Lower leg skin (tissue), 3 donors: ENCODE data around the gene SESTD1.

ENCODE experiments used
- CTCF ChIP-seq, 3 donors: fragments of 450-650 bp; IDR thresholded peaks; one replicate each; pipeline ENCODE4 v1.5.1; 2016; ENCODE audit warnings: antibody characterized with exemption in 3 of 3, mild to moderate bottlenecking in 3 of 3, moderate library complexity in 2 of 3
- POLR2A ChIP-seq, 2 donors: fragments of 450-650 bp; IDR thresholded peaks; one replicate each; pipeline ENCODE4 v1.6.1; 2016 to 2017; ENCODE audit warnings: antibody characterized with exemption in 2 of 2, mild to moderate bottlenecking in 1 of 2, moderate library complexity in 1 of 2

GRCh38 chr2:179248024-179248348 lies 16.6 kb downstream of the SESTD1 start:
- TF ChIP-seq CTCF (IDR thresholded peaks at IDR 0.05) (no peak), POLR2A (IDR thresholded peaks at IDR 0.05) (no peak)
